Esophagus muscularis mucosa (tissue), 4 donors: ENCODE results near the gene GPS2. TPM values are rescaled to one million over a fixed set of nuclear protein-coding genes. Genes with fewer than 3 reads are reported as not detected.

Experiments used
- DNase-seq: peaks from one replicate; pipeline ENCODE4 v3.0.0-alpha.2; 2017; ENCODE audit errors: extremely low spot score
- H3K27ac ChIP-seq, 4 donors: fragments of 200-600 bp; sonication (generic); replicated peaks in 1 of 4; 1 replicate in 3 of 4; 2 replicates in 1 of 4; pipeline ENCODE4 v1.5.1; 2016 to 2019; ENCODE audit warnings: mild to moderate bottlenecking in 1 of 4
- H3K27me3 ChIP-seq, 4 donors: fragments of 200-600 bp; sonication (generic); one replicate each; pipeline versions ENCODE4 v1.5.1 to v1.6.0; 2016 to 2019
- H3K36me3 ChIP-seq, 4 donors: fragments of 200-600 bp; sonication (generic); one replicate each; pipeline ENCODE4 v1.5.1; 2016 to 2019
- H3K4me1 ChIP-seq, 4 donors: fragments of 200-600 bp; sonication (generic); one replicate each; pipeline ENCODE4 v1.5.1; 2016 to 2019
- H3K4me3 ChIP-seq, 4 donors: fragments of 200-600 bp; sonication (generic); 1 replicate in 2 of 4; 2 replicates in 2 of 4; pipeline ENCODE4 v1.5.1; 2016 to 2019; ENCODE audit warnings: mild to moderate bottlenecking in 4 of 4, moderate library complexity in 1 of 4
- H3K9me3 ChIP-seq, 4 donors: fragments of 200-600 bp; sonication (generic); 1 replicate in 3 of 4; 2 replicates in 1 of 4; pipeline ENCODE4 v1.5.1; 2016 to 2019
- EP300 ChIP-seq: sonication (generic); formaldehyde crosslinking; IDR thresholded peaks from one replicate; pipeline ENCODE4 v1.6.1; 2017; ENCODE audit warnings: antibody characterized with exemption
- POLR2A ChIP-seq: fragments of 450-650 bp; IDR thresholded peaks from one replicate; pipeline ENCODE4 v1.6.1; 2017; ENCODE audit warnings: antibody characterized with exemption, moderate library complexity, mild to moderate bottlenecking, low read depth
- POLR2AphosphoS5 ChIP-seq, 2 donors: sonication (generic); formaldehyde crosslinking; IDR thresholded peaks; one replicate each; pipeline ENCODE4 v1.6.1; 2017; ENCODE audit warnings: antibody characterized with exemption in 2 of 2
- WGBS: methylation state at CpG from one replicate; pipeline ENCODE4 v1.1.5; 2018; 5-methylcytosine and 5-hydroxymethylcytosine counted together
- intact Hi-C: fragments of 100-400 bp; cut with DNase I; formaldehyde crosslinking; loops from one replicate; pipeline ENCODE4 v1.15.1; 2023
- total RNA-seq, 4 donors: library from RNA; depleted of rRNA; stranded (reverse); fragments of >200 nt; gene quantifications; one replicate each; pipeline versions ENCODE4 v1.1.0 to v1.2.1, GENCODE V29; 2016
- TF ChIP-seq, protein P1 (sequence below), 3 experiments: fragments of 200-600 bp in 2 of 3; fragments of 450-650 bp in 1 of 3; sonication (generic) in 2 of 3; IDR thresholded peaks; one replicate each; pipeline ENCODE4 v1.5.1; 2017 to 2019; ENCODE audit warnings: antibody characterized with exemption in 3 of 3, mild to moderate bottlenecking in 2 of 3, moderate library complexity in 1 of 3

Gene GPS2
- total RNA-seq, 4 donors from 2014 or later = 89.6 to 112 (median 90.2) TPM

DNA sequence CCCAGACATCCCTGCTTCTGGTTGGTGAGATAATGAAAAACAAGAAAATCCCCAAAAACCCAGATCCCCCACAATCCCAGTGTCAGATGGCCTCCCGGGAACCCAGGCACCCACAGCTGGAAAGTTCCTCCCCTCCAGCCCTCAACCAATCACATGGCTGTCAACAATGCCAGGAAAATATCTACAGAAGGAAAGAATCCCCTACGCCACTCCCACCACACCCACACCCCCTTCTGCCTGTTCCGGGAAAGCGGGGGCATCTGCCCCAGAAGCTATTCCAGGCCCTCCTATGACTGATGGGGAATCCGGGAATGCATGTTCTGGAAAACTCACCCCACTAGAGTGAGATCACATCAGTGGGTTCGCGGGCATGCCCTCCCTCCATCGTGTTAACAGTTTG lies 41.6 kb upstream of the GPS2 start:
- Histone ChIP-seq H3K27ac (peak overlapping the region; percentile 11 to 75 (median 36)), H3K36me3 (no peaks in the 10 kb centered on the region), H3K4me1 (peaks cover 15 to 44% (median 43%) of the 10 kb centered on the region in 4 donors), H3K4me3 (peak overlapping the region in 2 of 4 donors; percentile 13 to 23), H3K9me3 (no peaks in the 10 kb centered on the region), H3K27me3 (no peaks in the 10 kb centered on the region)
- no peak for DNase-seq
- TF ChIP-seq, protein P1, sequence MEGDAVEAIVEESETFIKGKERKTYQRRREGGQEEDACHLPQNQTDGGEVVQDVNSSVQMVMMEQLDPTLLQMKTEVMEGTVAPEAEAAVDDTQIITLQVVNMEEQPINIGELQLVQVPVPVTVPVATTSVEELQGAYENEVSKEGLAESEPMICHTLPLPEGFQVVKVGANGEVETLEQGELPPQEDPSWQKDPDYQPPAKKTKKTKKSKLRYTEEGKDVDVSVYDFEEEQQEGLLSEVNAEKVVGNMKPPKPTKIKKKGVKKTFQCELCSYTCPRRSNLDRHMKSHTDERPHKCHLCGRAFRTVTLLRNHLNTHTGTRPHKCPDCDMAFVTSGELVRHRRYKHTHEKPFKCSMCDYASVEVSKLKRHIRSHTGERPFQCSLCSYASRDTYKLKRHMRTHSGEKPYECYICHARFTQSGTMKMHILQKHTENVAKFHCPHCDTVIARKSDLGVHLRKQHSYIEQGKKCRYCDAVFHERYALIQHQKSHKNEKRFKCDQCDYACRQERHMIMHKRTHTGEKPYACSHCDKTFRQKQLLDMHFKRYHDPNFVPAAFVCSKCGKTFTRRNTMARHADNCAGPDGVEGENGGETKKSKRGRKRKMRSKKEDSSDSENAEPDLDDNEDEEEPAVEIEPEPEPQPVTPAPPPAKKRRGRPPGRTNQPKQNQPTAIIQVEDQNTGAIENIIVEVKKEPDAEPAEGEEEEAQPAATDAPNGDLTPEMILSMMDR (IDR thresholded peaks at IDR 0.05) = no peak
- TF ChIP-seq POLR2AphosphoS5 (IDR thresholded peaks at IDR 0.05) (peak in 1 of 2 donors; percentile 24), EP300 (no peak)
- intact Hi-C loops = loop anchor here (2.0 kb wide), 1 partner anchor 80 kb away; no protein-coding TSS in a partner anchor
- WGBS = 62% methylated on average over 8 of the region's 8 CpGs

DNA sequence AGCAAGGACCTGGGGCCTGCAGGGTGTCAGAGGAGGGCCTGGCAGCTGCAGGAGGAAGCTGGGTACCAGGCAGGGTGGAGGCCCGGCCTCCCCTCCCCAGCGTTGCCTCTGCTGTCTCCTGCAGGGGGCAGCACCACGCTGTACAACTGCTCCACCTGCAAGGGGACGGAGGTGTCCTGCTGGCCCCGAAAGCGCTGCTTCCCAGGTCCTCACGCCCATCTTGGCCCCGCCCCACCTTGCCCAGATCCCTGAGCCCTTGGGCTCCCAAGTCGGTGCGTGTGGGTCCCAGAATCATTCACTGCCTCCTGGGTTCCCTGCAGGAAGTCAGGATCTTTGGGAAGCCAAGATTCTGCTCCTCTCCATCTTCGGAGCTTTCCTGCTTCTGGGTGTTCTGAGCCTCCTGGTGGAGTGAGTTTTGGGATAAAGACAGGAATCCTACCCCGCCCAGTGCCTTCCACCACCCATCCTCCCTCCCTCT lies 41.0 kb upstream of the GPS2 start:
- H3K36me3 ChIP-seq = no peaks in the 10 kb centered on the region
- H3K27me3 ChIP-seq = no peaks in the 10 kb centered on the region
- H3K4me1 ChIP-seq = peaks cover 15 to 47% (median 44%) of the 10 kb centered on the region in 4 donors
- 57% methylated on average over 2 of the region's 12 CpGs for WGBS
- peak overlapping the region; percentile 11 to 75 (median 39) for H3K27ac ChIP-seq
- H3K9me3 ChIP-seq = no peaks in the 10 kb centered on the region
- no peak for DNase-seq
- intact Hi-C loops = loop anchor here (2.0 kb wide), 1 partner anchor 81 kb away; no protein-coding TSS in a partner anchor
- peak in 1 of 2 donors; percentile 74 for TF ChIP-seq POLR2AphosphoS5 (IDR thresholded peaks at IDR 0.05)
- TF ChIP-seq, protein P1 (IDR thresholded peaks at IDR 0.05) = peak; percentile 83 to 93 (median 89)
- no peak for TF ChIP-seq POLR2A
- peak overlapping the region in 2 of 4 donors; percentile 13 to 23 for H3K4me3 ChIP-seq

DNA sequence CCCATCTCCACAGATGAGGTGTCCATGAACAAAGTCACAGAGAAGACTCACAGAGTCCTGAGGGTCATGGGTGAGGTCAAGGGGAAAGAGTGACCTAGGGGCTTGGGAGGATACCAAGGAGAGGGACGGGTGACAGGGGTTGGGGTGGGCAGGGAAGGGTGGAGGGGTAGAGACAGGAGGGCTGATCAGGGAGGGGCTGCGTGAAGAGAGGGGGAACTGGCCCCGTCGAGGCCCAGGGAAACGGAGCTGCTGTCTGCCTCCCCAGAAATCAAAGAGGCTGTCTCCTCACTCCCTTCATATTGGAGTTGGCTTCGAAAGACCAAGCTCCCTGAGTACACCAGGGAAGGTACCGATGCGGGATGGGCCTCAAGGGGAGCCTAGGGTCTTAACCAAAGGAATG lies 40.4 kb upstream of the GPS2 start:
- H3K27me3 ChIP-seq = no peaks in the 10 kb centered on the region
- 78% methylated on average over 8 of the region's 8 CpGs for WGBS
- H3K9me3 ChIP-seq = no peaks in the 10 kb centered on the region
- no peaks in the 10 kb centered on the region for H3K36me3 ChIP-seq
- DNase-seq = no peak
- intact Hi-C loops = loop anchor here (2.0 kb wide), 1 partner anchor 205 kb away; the partner anchor contains the start of gene SENP3
- peak overlapping the region in 1 of 4 donors; percentile 23 for H3K4me3 ChIP-seq
- H3K4me1 ChIP-seq = peaks cover 15 to 52% (median 49%) of the 10 kb centered on the region in 4 donors
- no peak for TF ChIP-seq EP300
- TF ChIP-seq POLR2A = no peak
- TF ChIP-seq POLR2AphosphoS5 (IDR thresholded peaks at IDR 0.05) = no peak
- TF ChIP-seq, protein P1 (IDR thresholded peaks at IDR 0.05) = no peak
- H3K27ac ChIP-seq = peak overlapping the region in 3 of 4 donors; percentile 33 to 75 (median 45)

DNA sequence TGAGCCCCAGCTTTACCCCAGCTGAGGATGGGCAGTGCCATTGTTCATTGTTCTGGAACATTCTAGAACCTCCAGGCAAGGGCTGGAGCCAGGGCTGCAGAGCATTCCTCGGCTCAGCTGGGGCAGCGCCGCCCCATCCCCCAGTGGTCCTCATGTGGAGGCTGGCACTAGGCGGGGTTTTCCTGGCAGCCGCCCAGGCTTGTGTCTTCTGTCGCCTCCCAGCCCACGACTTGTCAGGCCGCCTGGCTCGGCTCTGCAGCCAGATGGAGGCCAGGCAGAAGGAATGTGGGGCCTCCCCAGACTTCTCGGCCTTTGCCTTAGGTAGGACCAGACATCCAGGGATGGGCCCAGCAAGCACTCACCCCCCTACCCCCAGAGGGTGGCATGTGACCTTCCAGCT lies 39.9 kb upstream of the GPS2 start, which contains the start of gene TMEM95:
TSS of gene TMEM95 (plus strand) at position 104 of the 400 bp plus-strand sequence. CDS start at position 153, 49 bp downstream.
- no peaks in the 10 kb centered on the region for H3K27me3 ChIP-seq
- H3K4me3 ChIP-seq = peak within 1 kb of the TSS in 2 of 4 donors; percentile 13 to 23
- no CpG with 5 or more reads among the region's 10 CpGs for WGBS
- TF ChIP-seq POLR2AphosphoS5 (IDR thresholded peaks at IDR 0.05) (peak in 1 of 2 donors; percentile 52), EP300 (no peak), POLR2A (no peak)
- TF ChIP-seq, protein P1 (IDR thresholded peaks at IDR 0.05) = no peak
- peaks cover 15 to 57% (median 54%) of the 10 kb centered on the region in 4 donors for H3K4me1 ChIP-seq
- no peaks in the 10 kb centered on the region for H3K9me3 ChIP-seq
- no peak for DNase-seq
- no peaks in the 10 kb centered on the region for H3K36me3 ChIP-seq
- H3K27ac ChIP-seq = peak within 1 kb of the TSS; percentile 1 to 98 (median 60)
- intact Hi-C loops = loop anchor here (2.0 kb wide), 1 partner anchor 206 kb away; the partner anchor contains the start of gene SENP3
